ENCODE data around the gene TEX2. TPM values are rescaled to one million over a fixed set of nuclear protein-coding genes. Genes with fewer than 3 reads are reported as not detected.

Gene TEX2
- total RNA-seq, 1 experiment from 2014 or later: 10.8 TPM

DNA sequence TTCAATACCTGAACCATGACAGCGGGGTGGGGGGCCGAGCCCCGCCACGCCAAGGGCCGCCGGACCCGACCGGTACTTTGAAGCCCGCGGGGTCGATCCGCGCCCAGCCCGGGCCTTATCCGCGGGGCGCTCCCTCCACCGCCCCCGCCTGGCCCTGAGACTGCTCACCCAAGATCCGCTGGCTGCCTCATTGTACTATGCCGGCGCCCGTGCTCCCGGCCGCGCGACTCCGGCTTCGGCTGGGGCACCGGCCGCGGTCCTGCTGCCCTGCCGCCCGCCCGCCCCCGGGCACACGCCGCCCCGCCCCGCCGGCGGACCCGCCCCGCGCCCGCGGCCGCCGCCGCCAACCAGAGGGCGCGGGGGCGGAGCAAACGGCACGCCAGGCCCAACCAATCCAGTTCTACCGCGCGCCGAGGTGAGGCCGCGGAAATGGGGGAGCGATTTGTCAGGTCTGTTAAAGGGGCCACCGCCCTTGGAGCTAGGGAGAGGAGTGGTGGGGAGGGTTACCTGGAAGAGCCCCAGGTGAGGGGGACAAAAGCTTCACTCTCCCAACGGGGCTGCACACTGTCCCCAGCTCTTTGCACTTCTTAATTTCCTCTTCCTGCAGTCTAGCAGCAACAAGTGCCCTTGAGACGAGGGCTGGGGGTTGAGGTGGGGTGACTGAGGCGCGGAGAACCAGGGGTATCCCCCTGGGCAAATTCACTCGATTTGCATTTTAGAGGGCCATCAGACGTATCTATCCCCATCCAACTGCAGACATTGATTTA, at the start of gene TEX2 (continued):
- TF ChIP-seq, protein P1, sequence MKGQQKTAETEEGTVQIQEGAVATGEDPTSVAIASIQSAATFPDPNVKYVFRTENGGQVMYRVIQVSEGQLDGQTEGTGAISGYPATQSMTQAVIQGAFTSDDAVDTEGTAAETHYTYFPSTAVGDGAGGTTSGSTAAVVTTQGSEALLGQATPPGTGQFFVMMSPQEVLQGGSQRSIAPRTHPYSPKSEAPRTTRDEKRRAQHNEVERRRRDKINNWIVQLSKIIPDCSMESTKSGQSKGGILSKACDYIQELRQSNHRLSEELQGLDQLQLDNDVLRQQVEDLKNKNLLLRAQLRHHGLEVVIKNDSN (CRISPR knock-in tag; IDR thresholded peaks at IDR 0.05): no peak
- TF ChIP-seq, protein P2, sequence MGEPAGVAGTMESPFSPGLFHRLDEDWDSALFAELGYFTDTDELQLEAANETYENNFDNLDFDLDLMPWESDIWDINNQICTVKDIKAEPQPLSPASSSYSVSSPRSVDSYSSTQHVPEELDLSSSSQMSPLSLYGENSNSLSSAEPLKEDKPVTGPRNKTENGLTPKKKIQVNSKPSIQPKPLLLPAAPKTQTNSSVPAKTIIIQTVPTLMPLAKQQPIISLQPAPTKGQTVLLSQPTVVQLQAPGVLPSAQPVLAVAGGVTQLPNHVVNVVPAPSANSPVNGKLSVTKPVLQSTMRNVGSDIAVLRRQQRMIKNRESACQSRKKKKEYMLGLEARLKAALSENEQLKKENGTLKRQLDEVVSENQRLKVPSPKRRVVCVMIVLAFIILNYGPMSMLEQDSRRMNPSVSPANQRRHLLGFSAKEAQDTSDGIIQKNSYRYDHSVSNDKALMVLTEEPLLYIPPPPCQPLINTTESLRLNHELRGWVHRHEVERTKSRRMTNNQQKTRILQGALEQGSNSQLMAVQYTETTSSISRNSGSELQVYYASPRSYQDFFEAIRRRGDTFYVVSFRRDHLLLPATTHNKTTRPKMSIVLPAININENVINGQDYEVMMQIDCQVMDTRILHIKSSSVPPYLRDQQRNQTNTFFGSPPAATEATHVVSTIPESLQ (CRISPR knock-in tag; IDR thresholded peaks at IDR 0.05): no peak
- TF ChIP-seq NFATC4 (CRISPR knock-in tag; IDR thresholded peaks at IDR 0.05) (no peak), GRHL2 (CRISPR knock-in tag; IDR thresholded peaks at IDR 0.05; ENCODE audit: insufficient replicate concordance, severe bottlenecking) (no peak), NFE2L1 (CRISPR knock-in tag; IDR thresholded peaks at IDR 0.05) (no peak), JAZF1 (CRISPR knock-in tag; IDR thresholded peaks at IDR 0.05) (no peak), OVOL2 (CRISPR knock-in tag; IDR thresholded peaks at IDR 0.05; ENCODE audit: borderline replicate concordance) (no peak), IRF2 (CRISPR knock-in tag; IDR thresholded peaks at IDR 0.05; ENCODE audit: borderline replicate concordance, low read depth) (no peak), TEAD4 (CRISPR knock-in tag; IDR thresholded peaks at IDR 0.05) (no peak), MYBL2 (CRISPR knock-in tag; IDR thresholded peaks at IDR 0.05) (peak; percentile 21; the same call in 1 of the 2 replicates), TEAD1 (CRISPR knock-in tag; IDR thresholded peaks at IDR 0.05) (no peak), SP1 (CRISPR knock-in tag; conservative IDR thresholded peaks at IDR 0.05) (peak; percentile 97), KAT7 (CRISPR knock-in tag; IDR thresholded peaks at IDR 0.05; ENCODE audit: borderline replicate concordance) (no peak), SMAD4 (CRISPR knock-in tag; IDR thresholded peaks at IDR 0.05) (no peak), TP53 (CRISPR knock-in tag; IDR thresholded peaks at IDR 0.05) (no peak)
- TF ChIP-seq, protein P3, sequence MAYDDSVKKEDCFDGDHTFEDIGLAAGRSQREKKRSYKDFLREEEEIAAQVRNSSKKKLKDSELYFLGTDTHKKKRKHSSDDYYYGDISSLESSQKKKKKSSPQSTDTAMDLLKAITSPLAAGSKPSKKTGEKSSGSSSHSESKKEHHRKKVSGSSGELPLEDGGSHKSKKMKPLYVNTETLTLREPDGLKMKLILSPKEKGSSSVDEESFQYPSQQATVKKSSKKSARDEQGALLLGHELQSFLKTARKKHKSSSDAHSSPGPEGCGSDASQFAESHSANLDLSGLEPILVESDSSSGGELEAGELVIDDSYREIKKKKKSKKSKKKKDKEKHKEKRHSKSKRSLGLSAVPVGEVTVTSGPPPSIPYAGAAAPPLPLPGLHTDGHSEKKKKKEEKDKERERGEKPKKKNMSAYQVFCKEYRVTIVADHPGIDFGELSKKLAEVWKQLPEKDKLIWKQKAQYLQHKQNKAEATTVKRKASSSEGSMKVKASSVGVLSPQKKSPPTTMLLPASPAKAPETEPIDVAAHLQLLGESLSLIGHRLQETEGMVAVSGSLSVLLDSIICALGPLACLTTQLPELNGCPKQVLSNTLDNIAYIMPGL (CRISPR knock-in tag; IDR thresholded peaks at IDR 0.05): peak; percentile 21; the same call in 1 of the 2 replicates
- TF ChIP-seq, protein P4, sequence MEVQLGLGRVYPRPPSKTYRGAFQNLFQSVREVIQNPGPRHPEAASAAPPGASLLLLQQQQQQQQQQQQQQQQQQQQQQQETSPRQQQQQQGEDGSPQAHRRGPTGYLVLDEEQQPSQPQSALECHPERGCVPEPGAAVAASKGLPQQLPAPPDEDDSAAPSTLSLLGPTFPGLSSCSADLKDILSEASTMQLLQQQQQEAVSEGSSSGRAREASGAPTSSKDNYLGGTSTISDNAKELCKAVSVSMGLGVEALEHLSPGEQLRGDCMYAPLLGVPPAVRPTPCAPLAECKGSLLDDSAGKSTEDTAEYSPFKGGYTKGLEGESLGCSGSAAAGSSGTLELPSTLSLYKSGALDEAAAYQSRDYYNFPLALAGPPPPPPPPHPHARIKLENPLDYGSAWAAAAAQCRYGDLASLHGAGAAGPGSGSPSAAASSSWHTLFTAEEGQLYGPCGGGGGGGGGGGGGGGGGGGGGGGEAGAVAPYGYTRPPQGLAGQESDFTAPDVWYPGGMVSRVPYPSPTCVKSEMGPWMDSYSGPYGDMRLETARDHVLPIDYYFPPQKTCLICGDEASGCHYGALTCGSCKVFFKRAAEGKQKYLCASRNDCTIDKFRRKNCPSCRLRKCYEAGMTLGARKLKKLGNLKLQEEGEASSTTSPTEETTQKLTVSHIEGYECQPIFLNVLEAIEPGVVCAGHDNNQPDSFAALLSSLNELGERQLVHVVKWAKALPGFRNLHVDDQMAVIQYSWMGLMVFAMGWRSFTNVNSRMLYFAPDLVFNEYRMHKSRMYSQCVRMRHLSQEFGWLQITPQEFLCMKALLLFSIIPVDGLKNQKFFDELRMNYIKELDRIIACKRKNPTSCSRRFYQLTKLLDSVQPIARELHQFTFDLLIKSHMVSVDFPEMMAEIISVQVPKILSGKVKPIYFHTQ (CRISPR knock-in tag; IDR thresholded peaks at IDR 0.05): no peak
- TF ChIP-seq, protein P5, sequence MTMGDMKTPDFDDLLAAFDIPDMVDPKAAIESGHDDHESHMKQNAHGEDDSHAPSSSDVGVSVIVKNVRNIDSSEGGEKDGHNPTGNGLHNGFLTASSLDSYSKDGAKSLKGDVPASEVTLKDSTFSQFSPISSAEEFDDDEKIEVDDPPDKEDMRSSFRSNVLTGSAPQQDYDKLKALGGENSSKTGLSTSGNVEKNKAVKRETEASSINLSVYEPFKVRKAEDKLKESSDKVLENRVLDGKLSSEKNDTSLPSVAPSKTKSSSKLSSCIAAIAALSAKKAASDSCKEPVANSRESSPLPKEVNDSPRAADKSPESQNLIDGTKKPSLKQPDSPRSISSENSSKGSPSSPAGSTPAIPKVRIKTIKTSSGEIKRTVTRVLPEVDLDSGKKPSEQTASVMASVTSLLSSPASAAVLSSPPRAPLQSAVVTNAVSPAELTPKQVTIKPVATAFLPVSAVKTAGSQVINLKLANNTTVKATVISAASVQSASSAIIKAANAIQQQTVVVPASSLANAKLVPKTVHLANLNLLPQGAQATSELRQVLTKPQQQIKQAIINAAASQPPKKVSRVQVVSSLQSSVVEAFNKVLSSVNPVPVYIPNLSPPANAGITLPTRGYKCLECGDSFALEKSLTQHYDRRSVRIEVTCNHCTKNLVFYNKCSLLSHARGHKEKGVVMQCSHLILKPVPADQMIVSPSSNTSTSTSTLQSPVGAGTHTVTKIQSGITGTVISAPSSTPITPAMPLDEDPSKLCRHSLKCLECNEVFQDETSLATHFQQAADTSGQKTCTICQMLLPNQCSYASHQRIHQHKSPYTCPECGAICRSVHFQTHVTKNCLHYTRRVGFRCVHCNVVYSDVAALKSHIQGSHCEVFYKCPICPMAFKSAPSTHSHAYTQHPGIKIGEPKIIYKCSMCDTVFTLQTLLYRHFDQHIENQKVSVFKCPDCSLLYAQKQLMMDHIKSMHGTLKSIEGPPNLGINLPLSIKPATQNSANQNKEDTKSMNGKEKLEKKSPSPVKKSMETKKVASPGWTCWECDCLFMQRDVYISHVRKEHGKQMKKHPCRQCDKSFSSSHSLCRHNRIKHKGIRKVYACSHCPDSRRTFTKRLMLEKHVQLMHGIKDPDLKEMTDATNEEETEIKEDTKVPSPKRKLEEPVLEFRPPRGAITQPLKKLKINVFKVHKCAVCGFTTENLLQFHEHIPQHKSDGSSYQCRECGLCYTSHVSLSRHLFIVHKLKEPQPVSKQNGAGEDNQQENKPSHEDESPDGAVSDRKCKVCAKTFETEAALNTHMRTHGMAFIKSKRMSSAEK (CRISPR knock-in tag; IDR thresholded peaks at IDR 0.05; ENCODE audit: borderline replicate concordance): no peak
- TF ChIP-seq, protein P6, sequence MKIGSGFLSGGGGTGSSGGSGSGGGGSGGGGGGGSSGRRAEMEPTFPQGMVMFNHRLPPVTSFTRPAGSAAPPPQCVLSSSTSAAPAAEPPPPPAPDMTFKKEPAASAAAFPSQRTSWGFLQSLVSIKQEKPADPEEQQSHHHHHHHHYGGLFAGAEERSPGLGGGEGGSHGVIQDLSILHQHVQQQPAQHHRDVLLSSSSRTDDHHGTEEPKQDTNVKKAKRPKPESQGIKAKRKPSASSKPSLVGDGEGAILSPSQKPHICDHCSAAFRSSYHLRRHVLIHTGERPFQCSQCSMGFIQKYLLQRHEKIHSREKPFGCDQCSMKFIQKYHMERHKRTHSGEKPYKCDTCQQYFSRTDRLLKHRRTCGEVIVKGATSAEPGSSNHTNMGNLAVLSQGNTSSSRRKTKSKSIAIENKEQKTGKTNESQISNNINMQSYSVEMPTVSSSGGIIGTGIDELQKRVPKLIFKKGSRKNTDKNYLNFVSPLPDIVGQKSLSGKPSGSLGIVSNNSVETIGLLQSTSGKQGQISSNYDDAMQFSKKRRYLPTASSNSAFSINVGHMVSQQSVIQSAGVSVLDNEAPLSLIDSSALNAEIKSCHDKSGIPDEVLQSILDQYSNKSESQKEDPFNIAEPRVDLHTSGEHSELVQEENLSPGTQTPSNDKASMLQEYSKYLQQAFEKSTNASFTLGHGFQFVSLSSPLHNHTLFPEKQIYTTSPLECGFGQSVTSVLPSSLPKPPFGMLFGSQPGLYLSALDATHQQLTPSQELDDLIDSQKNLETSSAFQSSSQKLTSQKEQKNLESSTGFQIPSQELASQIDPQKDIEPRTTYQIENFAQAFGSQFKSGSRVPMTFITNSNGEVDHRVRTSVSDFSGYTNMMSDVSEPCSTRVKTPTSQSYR (CRISPR knock-in tag; IDR thresholded peaks at IDR 0.05): no peak
- TF ChIP-seq, protein P7, sequence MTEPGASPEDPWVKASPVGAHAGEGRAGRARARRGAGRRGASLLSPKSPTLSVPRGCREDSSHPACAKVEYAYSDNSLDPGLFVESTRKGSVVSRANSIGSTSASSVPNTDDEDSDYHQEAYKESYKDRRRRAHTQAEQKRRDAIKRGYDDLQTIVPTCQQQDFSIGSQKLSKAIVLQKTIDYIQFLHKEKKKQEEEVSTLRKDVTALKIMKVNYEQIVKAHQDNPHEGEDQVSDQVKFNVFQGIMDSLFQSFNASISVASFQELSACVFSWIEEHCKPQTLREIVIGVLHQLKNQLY (CRISPR knock-in tag; IDR thresholded peaks at IDR 0.05): no peak
- TF ChIP-seq, protein P8, sequence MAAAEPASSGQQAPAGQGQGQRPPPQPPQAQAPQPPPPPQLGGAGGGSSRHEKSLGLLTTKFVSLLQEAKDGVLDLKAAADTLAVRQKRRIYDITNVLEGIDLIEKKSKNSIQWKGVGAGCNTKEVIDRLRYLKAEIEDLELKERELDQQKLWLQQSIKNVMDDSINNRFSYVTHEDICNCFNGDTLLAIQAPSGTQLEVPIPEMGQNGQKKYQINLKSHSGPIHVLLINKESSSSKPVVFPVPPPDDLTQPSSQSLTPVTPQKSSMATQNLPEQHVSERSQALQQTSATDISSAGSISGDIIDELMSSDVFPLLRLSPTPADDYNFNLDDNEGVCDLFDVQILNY (CRISPR knock-in tag; IDR thresholded peaks at IDR 0.05): peak; percentile 77; the same call in 1 of the 2 replicates

Data from WTC11 (cell line).